H1 (cell line): ENCODE results near the gene ZSCAN30. TPM values are rescaled to one million over a fixed set of nuclear protein-coding genes. Genes with fewer than 3 reads are reported as not detected.

ENCODE experiments used
- CTCF ChIA-PET: fragments of 300-600 bp; sonication (Branson Sonifier 250); formaldehyde crosslinking; loops from one replicate; lab custom pipeline; 2021; ENCODE audit not compliant: partially characterized antibody; lab: Charles Lee
- POLR2A ChIA-PET: fragments of 300-600 bp; sonication (Branson Sonifier 250); formaldehyde crosslinking; loops from one replicate; lab custom pipeline; 2021; ENCODE audit warnings: inconsistent platforms; ENCODE audit not compliant: partially characterized antibody; lab: Charles Lee
- DNase-seq, 2 experiments: peaks; one replicate each; pipeline versions ENCODE4 v3.0.0 to v3.0.0-alpha.2; 2010 to 2022; ENCODE audit warnings: low spot score in 2 of 2, low read depth in 1 of 2, mixed read lengths in 1 of 2
- FAIRE-seq: peaks from 2 replicates; lab custom pipeline; 2011; peaks lifted over from hg19 to GRCh38; lab: Jason Lieb, UNC
- H2AFZ ChIP-seq: 2 replicates; pipeline ENCODE4 v1.8.1; 2012; ENCODE audit warnings: low read length, inconsistent platforms
- H2AK5ac ChIP-seq: 2 replicates; pipeline ENCODE4 v1.6.1; 2013; ENCODE audit warnings: low read depth, low read length
- H2BK120ac ChIP-seq: replicated peaks from 2 replicates; pipeline ENCODE3; 2013; ENCODE audit warnings: low read depth, low read length, inconsistent platforms
- H2BK12ac ChIP-seq: 2 replicates; pipeline ENCODE4 v1.6.1; 2013; ENCODE audit warnings: low read depth, low read length
- H2BK15ac ChIP-seq: 2 replicates; pipeline ENCODE4 v1.6.1; 2013; ENCODE audit warnings: low read length
- H2BK20ac ChIP-seq: 2 replicates; pipeline ENCODE4 v1.6.1; 2013; ENCODE audit warnings: low read length
- H2BK5ac ChIP-seq: 2 replicates; pipeline ENCODE4 v1.6.1; 2013; ENCODE audit warnings: low read depth, low read length
- H3K14ac ChIP-seq: 2 replicates; pipeline ENCODE4 v1.6.1; 2013; ENCODE audit warnings: inconsistent platforms; ENCODE audit not compliant: insufficient read length
- H3K18ac ChIP-seq: 2 replicates; pipeline ENCODE4 v1.6.1; 2013; ENCODE audit warnings: low read length; ENCODE audit errors: extremely low read depth
- H3K23ac ChIP-seq: 2 replicates; pipeline ENCODE4 v1.6.1; 2013; ENCODE audit warnings: inconsistent platforms; ENCODE audit not compliant: insufficient read length
- H3K23me2 ChIP-seq: 2 replicates; pipeline ENCODE4 v1.6.1; 2013; ENCODE audit warnings: low read depth, low read length
- H3K27ac ChIP-seq: 2 replicates; pipeline ENCODE4 v1.6.1; 2011; ENCODE audit warnings: low read depth, low read length, inconsistent platforms
- H3K27me3 ChIP-seq, 4 experiments: replicated peaks in 1 of 4; 1 replicate in 1 of 4; 2 replicates in 3 of 4; pipeline versions ENCODE4 v1.6.1 to v1.8.1; 2011 to 2013; ENCODE audit warnings: low read length in 3 of 4, mild to moderate bottlenecking in 3 of 4, inconsistent platforms in 2 of 4, mixed read lengths in 2 of 4, moderate library complexity in 1 of 4; ENCODE audit not compliant: control insufficient read depth in 3 of 4, insufficient read depth in 3 of 4; ENCODE audit errors: extremely low read depth in 1 of 4
- H3K36me3 ChIP-seq, 4 experiments: 2 replicates each; pipeline versions ENCODE4 v1.6.1 to v1.8.1; 2011 to 2013; ENCODE audit warnings: mild to moderate bottlenecking in 4 of 4, low read length in 3 of 4, moderate library complexity in 2 of 4, control low read depth in 1 of 4, inconsistent platforms in 1 of 4; ENCODE audit not compliant: insufficient read depth in 4 of 4, control insufficient read depth in 2 of 4
- H3K4ac ChIP-seq: replicated peaks from 2 replicates; pipeline ENCODE3; 2013; ENCODE audit warnings: low read length, low read depth, mixed read lengths, inconsistent platforms; ENCODE audit not compliant: insufficient read length
- H3K4me1 ChIP-seq, 4 experiments: replicated peaks in 1 of 4; 1 replicate in 1 of 4; 2 replicates in 3 of 4; pipeline versions ENCODE4 v1.6.1 to v1.8.1; 2011 to 2013; ENCODE audit warnings: low read length in 3 of 4, inconsistent platforms in 2 of 4, mixed read lengths in 1 of 4; ENCODE audit not compliant: insufficient read depth in 4 of 4, control insufficient read depth in 3 of 4
- H3K4me2 ChIP-seq, 2 experiments: 2 replicates each; pipeline versions ENCODE4 v1.6.1 to v1.8.1; 2011 to 2013; ENCODE audit warnings: low read depth in 2 of 2, low read length in 2 of 2, control low read depth in 1 of 2, inconsistent platforms in 1 of 2, mild to moderate bottlenecking in 1 of 2; ENCODE audit not compliant: insufficient read depth in 1 of 2
- H3K4me3 ChIP-seq, 4 experiments: fragments of 200-600, 300-600 bp in 1 of 4; sonication (generic), shearing (Covaris generic), sonication (Bioruptor Twin) in 1 of 4; 2 replicates each; pipeline versions ENCODE4 v1.5.1 to v1.8.1; 2011 to 2016; ENCODE audit warnings: low read length in 4 of 4, low read depth in 3 of 4, control low read depth in 2 of 4, inconsistent platforms in 2 of 4, mild to moderate bottlenecking in 2 of 4, mixed read lengths in 1 of 4, moderate library complexity in 1 of 4; ENCODE audit not compliant: insufficient read depth in 2 of 4; ENCODE audit errors: extremely low read depth in 1 of 4
- H3K56ac ChIP-seq: replicated peaks from 2 replicates; pipeline ENCODE3; 2013; ENCODE audit warnings: low read depth, mild to moderate bottlenecking, mixed read lengths, low read length, inconsistent platforms; ENCODE audit not compliant: insufficient read length
- H3K79me1 ChIP-seq: 2 replicates; pipeline ENCODE4 v1.6.1; 2013; ENCODE audit warnings: low read depth, low read length, control low read depth
- H3K79me2 ChIP-seq, 2 experiments: 2 replicates each; pipeline versions ENCODE4 v1.6.1 to v1.8.1; 2012 to 2013; ENCODE audit warnings: low read length in 2 of 2, mild to moderate bottlenecking in 2 of 2, inconsistent platforms in 1 of 2; ENCODE audit not compliant: insufficient read depth in 2 of 2, control insufficient read depth in 1 of 2
- H3K9ac ChIP-seq, 4 experiments: replicated peaks in 1 of 4; 1 replicate in 1 of 4; 2 replicates in 3 of 4; pipeline versions ENCODE4 v1.6.1 to v1.8.1; 2011 to 2013; ENCODE audit warnings: low read depth in 3 of 4, low read length in 3 of 4, control low read depth in 2 of 4, mild to moderate bottlenecking in 2 of 4, moderate library complexity in 2 of 4, inconsistent platforms in 1 of 4; ENCODE audit errors: extremely low read depth in 1 of 4
- H3K9me3 ChIP-seq, 2 experiments: 2 replicates each; pipeline versions ENCODE4 v1.6.1 to v1.8.1; 2012 to 2013; ENCODE audit warnings: mild to moderate bottlenecking in 2 of 2, moderate library complexity in 2 of 2, control low read depth in 1 of 2, inconsistent platforms in 1 of 2, low read depth in 1 of 2, low read length in 1 of 2, mixed read lengths in 1 of 2; ENCODE audit not compliant: insufficient read depth in 2 of 2
- H4K20me1 ChIP-seq, 2 experiments: replicated peaks in 1 of 2; 2 replicates each; pipeline versions ENCODE3 to v1.8.1; 2011 to 2013; ENCODE audit warnings: inconsistent platforms in 2 of 2, low read length in 2 of 2, mild to moderate bottlenecking in 1 of 2; ENCODE audit not compliant: insufficient read depth in 2 of 2, control insufficient read depth in 1 of 2
- H4K5ac ChIP-seq: 2 replicates; pipeline ENCODE4 v1.6.1; 2013; ENCODE audit warnings: low read length, low read depth, mixed read lengths, inconsistent platforms; ENCODE audit not compliant: insufficient read length
- H4K8ac ChIP-seq: 2 replicates; pipeline ENCODE4 v1.8.0; 2013; ENCODE audit warnings: mild to moderate bottlenecking, moderate library complexity, low read length, inconsistent platforms; ENCODE audit not compliant: insufficient read depth; ENCODE audit errors: extremely low read depth
- H4K91ac ChIP-seq: replicated peaks from 2 replicates; pipeline ENCODE3; 2013; ENCODE audit warnings: low read length, mixed read lengths, inconsistent platforms; ENCODE audit not compliant: insufficient read length
- BCL11A ChIP-seq, 2 experiments: IDR thresholded peaks; one replicate each; pipeline ENCODE4 v1.6.1; 2011; ENCODE audit warnings: low read depth in 2 of 2, low read length in 2 of 2, mild to moderate bottlenecking in 2 of 2
- EP300 ChIP-seq, 2 experiments: IDR thresholded peaks; 1 replicate in 1 of 2; 2 replicates in 1 of 2; pipeline ENCODE4 v1.6.1; 2011 to 2012; ENCODE audit warnings: low read depth in 2 of 2, low read length in 2 of 2, mild to moderate bottlenecking in 2 of 2, borderline replicate concordance in 1 of 2, inconsistent platforms in 1 of 2, moderate library complexity in 1 of 2
- WGBS, 2 experiments: shearing (Covaris generic) in 1 of 2; methylation state at CpG; one replicate each; pipeline versions ENCODE4 v1.1.6 to v1.1.7; 2013 to 2015; ENCODE audit warnings: low lambda C conversion rate in 2 of 2, mixed read lengths in 2 of 2, inconsistent platforms in 1 of 2, low coverage in 1 of 2, missing lambda C conversion rate in 1 of 2; ENCODE audit not compliant: insufficient replicate concordance in 2 of 2, insufficient coverage in 1 of 2, insufficient read length in 1 of 2; ENCODE audit errors: extremely low coverage in 1 of 2, missing lambda C conversion rate in 1 of 2; 5-methylcytosine and 5-hydroxymethylcytosine counted together
- polyA plus RNA-seq, 7 experiments: library from polyadenylated mRNA; depleted of rRNA in 3 of 7; stranded (reverse) in 5 of 7; unstranded in 2 of 7; fragments of >200 nt in 5 of 7; fragments of 200-250 nt in 2 of 7; gene quantifications; 1 replicate in 5 of 7; 2 replicates in 1 of 7; 4 replicates in 1 of 7; pipeline versions ENCODE4 v1.2.1 to v1.2.3, GENCODE V29; 2011 to 2013; ENCODE audit warnings: missing spikeins in 2 of 7, mixed read lengths in 2 of 7
- total RNA-seq: library from RNA; stranded (reverse); fragmentation: NEBNext Ultra II Directional; extraction: Animal tissue kit (Norgen Biotek cat#: 25700); gene quantifications from 2 replicates; pipeline ENCODE4 v1.2.1, GENCODE V29; 2021
- TF ChIP-seq, protein P1 (sequence below): IDR thresholded peaks from 2 replicates; pipeline ENCODE4 v1.6.1; 2011; ENCODE audit warnings: low read length, improper control_type of control experiment

Gene ZSCAN30
- total and polyA plus RNA-seq, 2 of the 8 experiments (the other 6 are each of a cell fraction or from before 2014, with no cell fraction given) = 4.4 to 10.3 TPM

DNA sequence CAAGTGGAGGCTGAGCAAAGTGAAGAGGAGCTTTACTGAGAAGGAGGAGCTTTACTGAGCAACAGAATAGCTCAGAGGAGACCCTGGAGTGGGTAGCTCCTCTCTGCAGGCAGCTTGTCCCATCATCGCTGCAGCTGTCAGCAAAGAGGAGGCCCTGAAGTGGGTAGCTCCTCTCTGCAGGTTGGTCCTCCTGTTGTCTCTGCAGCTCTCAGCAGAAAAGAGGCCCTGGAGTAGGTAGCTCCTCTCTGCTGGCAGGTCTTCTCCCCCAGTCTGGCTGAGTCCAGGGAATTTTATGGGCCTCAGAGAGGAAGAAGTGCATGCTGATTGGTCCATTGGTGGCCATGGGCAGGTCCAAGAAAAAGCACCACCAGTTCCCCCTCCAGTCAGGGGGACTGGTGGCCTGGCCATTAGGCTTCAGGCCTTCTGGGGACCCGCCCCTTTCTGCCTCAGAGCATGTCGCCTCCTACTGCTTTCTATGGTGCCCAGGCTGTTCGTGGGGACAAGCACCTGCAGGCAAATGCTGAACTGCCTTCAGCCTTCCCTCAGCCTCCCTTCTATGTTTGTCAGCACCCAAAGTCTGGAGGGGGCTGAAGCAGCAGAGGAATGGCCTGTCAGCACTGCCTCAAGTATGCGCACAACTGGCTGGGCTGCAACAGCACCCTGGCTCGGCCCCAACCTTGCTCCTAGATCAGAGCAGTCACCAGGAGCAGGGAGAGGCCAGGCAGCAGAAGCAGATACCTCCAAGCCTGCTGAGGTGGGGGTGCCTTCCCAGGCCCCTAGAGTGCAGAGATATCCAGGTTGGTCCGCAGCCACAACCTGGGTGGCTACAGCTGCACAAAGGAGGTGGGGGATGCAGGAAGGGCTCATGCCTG, 5.9 kb downstream of the ZSCAN30 start:
- H2BK15ac ChIP-seq = no peak overlapping the region
- no peak overlapping the region for H3K9ac ChIP-seq
- peaks cover under 1% of the 10 kb centered on the region; the same call in 1 of the 2 replicates for H3K23me2 ChIP-seq
- no peak overlapping the region for H3K14ac ChIP-seq
- peaks cover 19 to 24% of the 10 kb centered on the region in 2 experiments for H3K9me3 ChIP-seq
- H2BK120ac ChIP-seq = no peak overlapping the region
- no peak overlapping the region for H2BK12ac ChIP-seq
- H3K18ac ChIP-seq = no peak overlapping the region
- H2AFZ ChIP-seq = no peak overlapping the region
- H2AK5ac ChIP-seq = no peak overlapping the region
- 98% methylated on average over 7 of the region's 7 CpGs; no CpG with 5 or more reads in 1 of the 2 experiments for WGBS, 2 experiments
- no peak overlapping the region for H3K56ac ChIP-seq
- ChIA-PET POLR2A (interaction anchor here (0.7 to 1.4 kb wide), 3 partner anchors 10 to 44 kb away, joined by 3 to 4 read pairs (median 3); no protein-coding TSS in a partner anchor), CTCF (interaction anchor here (1.8 kb wide), 1 partner anchor 16 kb away, joined by 6 read pairs; no protein-coding TSS in a partner anchor)
- H3K36me3 ChIP-seq = peaks cover 0 to 14% (median 5%) of the 10 kb centered on the region in 4 experiments; a peak in 5 of 8 replicates
- H3K4ac ChIP-seq = no peak overlapping the region
- H3K79me2 ChIP-seq = peaks cover 0 to 30% of the 10 kb centered on the region in 2 experiments; a peak in 2 of 4 replicates
- H3K27me3 ChIP-seq = no peaks in the 10 kb centered on the region
- no peak overlapping the region for H3K4me3 ChIP-seq
- no peak for DNase-seq
- peaks cover 9% of the 10 kb centered on the region for H3K79me1 ChIP-seq
- no peak for TF ChIP-seq BCL11A (IDR thresholded peaks at IDR 0.05; ENCODE audit: low read depth in 2 of 2, low read length in 2 of 2)
- TF ChIP-seq, protein P1, sequence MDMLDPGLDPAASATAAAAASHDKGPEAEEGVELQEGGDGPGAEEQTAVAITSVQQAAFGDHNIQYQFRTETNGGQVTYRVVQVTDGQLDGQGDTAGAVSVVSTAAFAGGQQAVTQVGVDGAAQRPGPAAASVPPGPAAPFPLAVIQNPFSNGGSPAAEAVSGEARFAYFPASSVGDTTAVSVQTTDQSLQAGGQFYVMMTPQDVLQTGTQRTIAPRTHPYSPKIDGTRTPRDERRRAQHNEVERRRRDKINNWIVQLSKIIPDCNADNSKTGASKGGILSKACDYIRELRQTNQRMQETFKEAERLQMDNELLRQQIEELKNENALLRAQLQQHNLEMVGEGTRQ = no peak
- no peak for TF ChIP-seq EP300 (IDR thresholded peaks at IDR 0.05; ENCODE audit: borderline replicate concordance in 1 of 2, low read depth in 2 of 2, low read length in 2 of 2)
- no peak overlapping the region for H4K5ac ChIP-seq
- no peak overlapping the region; the same call in 1 of the 2 replicates for H4K8ac ChIP-seq
- no peak overlapping the region for H3K27ac ChIP-seq
- H4K20me1 ChIP-seq = no peaks in the 10 kb centered on the region
- no peak overlapping the region for H2BK5ac ChIP-seq
- no peak overlapping the region for H3K23ac ChIP-seq
- H3K4me2 ChIP-seq = no peak overlapping the region
- H4K91ac ChIP-seq = no peak overlapping the region
- FAIRE-seq = no peak
- H2BK20ac ChIP-seq = no peak overlapping the region
- peaks cover 0 to 3% (median 0%) of the 10 kb centered on the region in 4 experiments; a peak in 1 of 7 replicates for H3K4me1 ChIP-seq
